GM13977 (cell line): ENCODE data around the gene PIP5K1A.

Experiments used
- DNase-seq: peaks from one replicate; pipeline ENCODE4 v3.0.0; 2012; ENCODE audit warnings: low spot score
- CTCF ChIP-seq: IDR thresholded peaks from 2 replicates; pipeline ENCODE4 v1.5.1; 2012; ENCODE audit warnings: mild to moderate bottlenecking, control low read depth; ENCODE audit not compliant: insufficient read depth; ENCODE audit errors: extremely low read depth, missing control alignments
- in situ Hi-C: fragments of 300-500 bp; cut with MboI; formaldehyde crosslinking; loops from one replicate; pipeline ENCODE4 v1.12.0; 2022; ENCODE audit warnings: low sequenced_read_pairs, low pct_unique_long_range_greater_than_20kb, mixed read lengths, inconsistent platforms; ENCODE audit not compliant: unreplicated experiment

The PIP5K1A gene

GRCh38 chr1:151294742-151295462 is 96.5 kb downstream of the PIP5K1A start:
- TF ChIP-seq CTCF = no peak
- in situ Hi-C loops = no loop called here
- DNase-seq = no peak
